NCI-H1105 (cell line): ENCODE data around the gene PRRT3.
"Not testable (repeated sequence)": the region's sequence is repeated elsewhere in the genome, so short reads cannot be mapped to it uniquely, and the experiment has no call there.

Experiments
- DNase-seq: peaks from one replicate; lab custom pipeline; 2025; lab: John Stamatoyannopoulos, UW

Gene PRRT3

DNA sequence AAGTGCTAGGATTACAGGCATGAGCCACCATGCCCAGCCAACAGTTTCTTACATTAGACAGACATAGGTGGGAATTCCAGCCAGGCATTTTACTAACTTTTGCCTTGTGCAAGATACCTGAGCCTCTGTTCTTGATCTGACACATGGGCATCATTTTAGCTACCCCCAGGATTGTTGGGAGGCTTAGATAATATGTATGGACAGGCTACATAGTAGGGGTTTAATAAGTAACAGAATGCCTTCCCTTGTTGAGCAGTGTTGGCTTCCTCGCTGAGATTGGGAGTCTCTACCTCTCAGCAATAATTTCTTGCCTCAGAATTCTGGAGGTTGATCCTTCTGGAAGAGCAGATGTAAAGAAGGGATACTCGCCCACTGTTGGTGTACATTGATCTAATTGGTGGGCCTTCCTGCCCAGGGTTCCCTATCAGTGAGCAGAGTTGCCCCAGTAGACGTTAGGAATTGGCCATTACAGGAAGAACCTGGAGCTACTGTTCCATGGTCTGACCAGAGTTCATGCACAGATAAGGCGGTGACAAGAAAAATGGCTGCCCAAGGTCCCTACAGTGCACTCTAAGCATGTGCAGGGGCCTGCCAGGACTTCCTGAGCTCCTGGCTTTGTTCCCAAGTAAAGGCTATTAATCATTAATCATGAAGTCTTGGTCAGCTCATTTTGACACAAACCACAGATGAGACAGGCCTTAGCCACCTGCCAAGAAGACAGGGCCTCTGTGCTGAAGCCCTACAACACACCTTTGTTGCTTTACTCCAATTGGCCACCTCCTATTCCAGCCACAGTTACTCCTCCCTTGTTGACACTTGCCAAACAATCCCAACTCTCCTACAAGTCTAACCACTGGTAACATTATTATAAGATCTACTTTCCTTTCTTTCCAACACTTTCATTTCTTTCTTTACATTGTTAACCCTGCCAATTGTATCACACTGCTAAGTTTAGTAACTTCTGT is 54.5 kb downstream of the PRRT3 start:
- no peak for DNase-seq

DNA sequence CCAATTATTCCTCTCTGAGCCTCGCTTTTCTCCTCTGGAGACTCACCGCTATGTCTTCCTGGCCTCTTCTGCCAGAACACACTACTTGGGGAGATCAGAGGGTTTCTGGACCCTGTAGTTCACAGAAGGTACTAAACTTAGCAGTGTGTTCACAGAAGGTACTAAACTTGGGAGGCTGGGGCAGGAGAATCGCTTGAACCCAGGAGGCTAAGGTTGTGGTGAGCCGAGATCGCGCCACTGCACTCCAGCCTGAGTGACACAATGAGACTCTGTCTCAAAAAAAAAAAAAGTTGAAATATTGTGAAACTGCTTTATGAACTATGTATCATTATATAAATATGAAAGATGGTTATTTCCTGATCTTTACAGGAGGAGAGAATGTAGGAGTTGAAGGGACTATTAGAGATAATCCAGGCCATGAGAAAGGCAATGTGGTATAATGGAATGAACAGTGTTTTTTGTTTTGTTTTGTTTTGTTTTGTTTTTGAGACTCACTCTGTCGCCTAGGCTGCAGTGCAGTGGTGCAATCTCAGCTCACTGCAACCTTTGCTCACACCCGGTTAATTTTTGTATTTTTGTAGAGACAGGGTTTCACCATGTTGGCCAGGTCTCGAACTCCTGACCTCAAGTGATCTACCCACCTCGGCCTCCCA is 55.3 kb downstream of the PRRT3 start:
- not testable (repeated sequence) for DNase-seq

DNA sequence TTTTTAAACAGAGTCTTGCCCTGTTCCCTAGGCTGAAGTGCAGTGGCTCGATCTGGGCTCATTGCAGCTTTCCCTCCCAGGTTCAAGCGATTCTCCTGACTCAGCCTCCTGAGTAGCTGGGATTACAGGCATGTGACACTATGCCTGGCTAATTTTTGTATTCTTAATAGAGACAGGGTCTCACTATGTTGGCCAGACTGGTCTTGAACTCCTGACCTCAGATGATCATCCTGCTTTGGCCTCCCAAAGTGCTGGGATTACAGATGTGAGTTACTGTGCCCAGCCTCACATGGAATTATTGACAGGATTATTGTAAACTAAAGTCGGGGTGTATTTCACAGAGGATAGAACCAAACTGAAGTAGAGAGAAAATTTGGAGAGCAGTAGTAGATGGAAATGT is 56.5 kb downstream of the PRRT3 start:
- DNase-seq, result not testable (repeated sequence)
